H1 (cell line): Measurements from ENCODE around the gene PER2. TPM values are rescaled to one million over a fixed set of nuclear protein-coding genes. Genes with fewer than 3 reads are reported as not detected.

ENCODE experiments used
- ASH2L ChIP-seq: fragments of 200-600, 300-600 bp; sonication (generic); IDR thresholded peaks from one replicate; pipeline ENCODE4 v1.7.1; 2017; ENCODE audit warnings: low read length
- RFX5 ChIP-seq: IDR thresholded peaks from 2 replicates; pipeline ENCODE4 v1.6.1; 2011; ENCODE audit warnings: low read depth, low read length, improper control_type of control experiment, borderline replicate concordance
- SIX5 ChIP-seq: IDR thresholded peaks from 2 replicates; pipeline ENCODE4 v1.6.1; 2011; ENCODE audit warnings: mild to moderate bottlenecking, low read depth, low read length
- USF2 ChIP-seq: IDR thresholded peaks from 2 replicates; pipeline ENCODE4 v1.6.1; 2011; ENCODE audit warnings: low read length, improper control_type of control experiment
- polyA plus RNA-seq, 7 experiments: library from polyadenylated mRNA; depleted of rRNA in 3 of 7; stranded (reverse) in 5 of 7; unstranded in 2 of 7; fragments of >200 nt in 5 of 7; fragments of 200-250 nt in 2 of 7; gene quantifications; 1 replicate in 5 of 7; 2 replicates in 1 of 7; 4 replicates in 1 of 7; pipeline versions ENCODE4 v1.2.1 to v1.2.3, GENCODE V29; 2011 to 2013; ENCODE audit warnings: missing spikeins in 2 of 7, mixed read lengths in 2 of 7
- total RNA-seq: library from RNA; stranded (reverse); fragmentation: NEBNext Ultra II Directional; extraction: Animal tissue kit (Norgen Biotek cat#: 25700); gene quantifications from 2 replicates; pipeline ENCODE4 v1.2.1, GENCODE V29; 2021

PER2 gene
- total and polyA plus RNA-seq, 2 of the 8 experiments (the other 6 are each of a cell fraction or from before 2014, with no cell fraction given), result 0.91 to 5.5 TPM

DNA sequence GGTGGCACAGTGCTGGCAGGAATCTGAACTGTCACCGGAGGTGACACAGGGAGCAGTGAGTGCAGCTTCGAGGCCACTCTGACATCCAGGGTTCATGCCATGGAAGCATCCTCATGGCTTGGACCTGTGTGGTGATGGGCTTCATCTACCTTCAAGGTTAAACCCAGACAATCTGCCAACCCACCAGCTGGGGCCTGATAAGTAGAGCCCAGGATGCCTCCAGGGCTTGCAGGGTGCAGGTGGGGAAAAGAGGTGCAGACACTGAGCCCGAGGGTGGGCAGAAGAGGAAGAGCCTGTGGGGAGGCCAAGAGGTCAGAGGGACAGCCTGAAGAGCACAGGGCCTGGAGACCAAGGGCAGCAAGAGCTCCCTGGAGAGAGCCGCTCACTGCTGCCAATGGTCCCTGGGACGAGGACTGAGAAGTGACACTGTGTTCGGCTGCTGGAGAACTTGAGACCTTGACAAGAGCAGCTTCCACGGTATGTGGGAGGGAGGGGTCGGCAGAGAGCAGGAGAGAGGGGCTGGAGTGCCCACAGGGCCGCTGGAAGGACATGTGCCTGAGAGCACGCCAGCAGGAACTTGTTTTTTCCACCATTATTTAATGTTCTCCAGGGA is 40.5 kb downstream of the PER2 start (continued):
- TF ChIP-seq RFX5 (no peak), SIX5 (no peak), USF2 (no peak), ASH2L (no peak)
